Esophagus muscularis mucosa (tissue), 4 donors: Measurements from ENCODE around the gene KNG1.

Source experiments
- CTCF ChIP-seq, 3 experiments: fragments of 200-600 bp in 2 of 3; fragments of 450-650 bp in 1 of 3; sonication (generic) in 2 of 3; IDR thresholded peaks; one replicate each; pipeline ENCODE4 v1.5.1; 2017 to 2019; ENCODE audit warnings: antibody characterized with exemption in 3 of 3, mild to moderate bottlenecking in 2 of 3, moderate library complexity in 1 of 3
- EP300 ChIP-seq: sonication (generic); formaldehyde crosslinking; IDR thresholded peaks from one replicate; pipeline ENCODE4 v1.6.1; 2017; ENCODE audit warnings: antibody characterized with exemption
- POLR2A ChIP-seq: fragments of 450-650 bp; IDR thresholded peaks from one replicate; pipeline ENCODE4 v1.6.1; 2017; ENCODE audit warnings: antibody characterized with exemption, moderate library complexity, mild to moderate bottlenecking, low read depth
- POLR2AphosphoS5 ChIP-seq, 2 donors: sonication (generic); formaldehyde crosslinking; IDR thresholded peaks; one replicate each; pipeline ENCODE4 v1.6.1; 2017; ENCODE audit warnings: antibody characterized with exemption in 2 of 2

DNA sequence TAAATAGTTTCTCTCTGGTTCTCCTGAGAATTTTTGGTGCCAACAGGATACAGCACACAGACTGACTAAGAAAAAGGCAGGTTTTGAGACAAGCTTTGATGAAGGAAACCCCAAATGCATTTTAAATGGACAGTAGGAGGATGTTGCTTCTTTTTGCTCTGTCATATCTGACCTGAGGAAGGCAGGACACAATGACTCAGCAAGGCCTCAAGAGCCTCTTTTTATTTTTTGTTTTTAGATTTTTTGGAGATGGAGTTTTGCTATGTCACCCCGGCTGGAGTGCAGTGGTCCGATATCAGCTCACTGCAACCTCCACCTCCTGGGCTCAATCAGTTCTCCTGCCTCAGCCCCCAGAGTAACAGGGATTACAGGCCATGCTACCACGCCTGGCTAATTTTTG, 16.9 kb upstream of the KNG1 start:
- TF ChIP-seq POLR2A (no peak), CTCF (IDR thresholded peaks at IDR 0.05) (no peak), POLR2AphosphoS5 (IDR thresholded peaks at IDR 0.05) (no peak), EP300 (no peak)
